KOPT-K1 (cell line): ENCODE measurements around the gene GLI2.

Experiments used
- H3K27ac ChIP-seq: fragments of 200-600 bp; sonication (generic); 2 replicates; pipeline ENCODE4 v1.5.1; 2016; ENCODE audit warnings: antibody characterized with exemption, mild to moderate bottlenecking, low read depth, low read length; ENCODE audit not compliant: poor library complexity, severe bottlenecking
- H3K36me3 ChIP-seq: fragments of 200-600 bp; sonication (generic); 2 replicates; pipeline ENCODE4 v1.5.1; 2017; ENCODE audit warnings: antibody characterized with exemption, mild to moderate bottlenecking, low read length, moderate library complexity; ENCODE audit not compliant: insufficient read depth
- H3K9me3 ChIP-seq: fragments of 200-600 bp; sonication (generic); 2 replicates; pipeline ENCODE4 v1.5.1; 2017; ENCODE audit warnings: antibody characterized with exemption, low read length, mild to moderate bottlenecking; ENCODE audit not compliant: insufficient read depth, poor library complexity, severe bottlenecking

Gene GLI2

GRCh38 chr2:120764991-120765677, 29.5 kb downstream of the GLI2 start:
- Histone ChIP-seq H3K27ac (no peak overlapping the region), H3K36me3 (no peaks in the 10 kb centered on the region), H3K9me3 (no peaks in the 10 kb centered on the region)

- H3K9me3 ChIP-seq: no peaks in the 10 kb centered on the region
- no peaks in the 10 kb centered on the region for H3K36me3 ChIP-seq
- no peak overlapping the region for H3K27ac ChIP-seq
These were observed 30.2 kb downstream of the GLI2 start for GRCh38 chr2:120765678-120766469.

- H3K27ac ChIP-seq: no peak overlapping the region
These were observed 31.0 kb downstream of the GLI2 start for GRCh38 chr2:120766470-120767351.

GRCh38 chr2:120767486-120768005, 31.9 kb downstream of the GLI2 start:
- no peak overlapping the region for H3K27ac ChIP-seq
- no peaks in the 10 kb centered on the region for H3K9me3 ChIP-seq

More at GRCh38 chr2:120766470-120767351, 31.0 kb downstream of the GLI2 start:
- Histone ChIP-seq H3K36me3 (no peaks in the 10 kb centered on the region), H3K9me3 (no peaks in the 10 kb centered on the region)

DNA sequence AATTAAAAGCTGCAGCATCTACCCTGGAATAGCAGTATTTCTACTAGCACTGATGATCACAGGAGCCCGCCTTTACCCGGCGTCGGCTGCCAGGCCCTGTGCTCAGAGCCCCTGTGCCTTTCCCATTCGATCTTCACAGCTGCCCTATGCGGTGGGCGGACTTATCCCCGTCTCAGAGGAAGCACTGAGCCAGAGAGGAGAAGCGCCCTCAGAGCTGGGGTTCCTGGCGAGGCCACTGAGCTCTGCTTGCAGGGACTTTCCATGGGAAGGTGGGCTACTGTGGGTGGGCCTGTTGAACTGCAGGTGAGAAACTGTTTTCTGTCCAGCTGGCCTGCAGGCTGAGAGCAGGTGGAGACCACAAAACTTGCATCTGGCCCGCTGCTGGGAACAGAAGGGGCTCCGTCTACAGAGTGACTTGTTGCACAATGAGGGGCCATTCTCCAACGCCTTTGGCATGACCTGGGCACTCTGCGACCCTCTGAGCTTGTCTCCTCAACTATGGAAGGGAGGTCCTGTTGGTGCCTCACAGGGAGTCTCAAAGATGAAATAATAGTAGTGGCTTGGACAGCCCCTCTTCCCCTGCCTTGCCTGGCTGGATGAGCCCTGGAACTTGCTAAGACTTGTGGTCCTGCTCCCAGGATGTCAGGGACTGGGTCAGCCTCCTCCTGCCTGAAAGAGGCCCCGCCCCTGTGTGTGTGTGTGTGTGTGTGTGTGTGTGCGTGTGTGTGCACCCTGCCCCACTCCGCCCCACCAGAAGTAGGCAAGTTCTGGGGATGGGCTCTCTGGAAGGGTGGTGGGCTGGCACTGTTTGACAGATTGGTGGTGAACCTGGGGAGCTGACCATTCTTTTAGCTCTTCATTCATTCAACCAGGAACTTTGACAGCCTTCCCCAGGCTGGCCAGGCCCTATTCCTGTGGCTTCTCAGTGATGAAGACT, 32.7 kb downstream of the GLI2 start:
- H3K27ac ChIP-seq: no peak overlapping the region
- no peaks in the 10 kb centered on the region for H3K9me3 ChIP-seq
- no peaks in the 10 kb centered on the region for H3K36me3 ChIP-seq

More at GRCh38 chr2:120767486-120768005, 31.9 kb downstream of the GLI2 start:
- no peaks in the 10 kb centered on the region for H3K36me3 ChIP-seq

GRCh38 chr2:120769076-120769786, 33.6 kb downstream of the GLI2 start:
- no peak overlapping the region for H3K27ac ChIP-seq

GRCh38 chr2:120769787-120770120, 34.1 kb downstream of the GLI2 start:
- H3K9me3 ChIP-seq: no peaks in the 10 kb centered on the region
- no peaks in the 10 kb centered on the region for H3K36me3 ChIP-seq
- H3K27ac ChIP-seq: no peak overlapping the region

More at GRCh38 chr2:120769076-120769786, 33.6 kb downstream of the GLI2 start:
- H3K36me3 ChIP-seq: no peaks in the 10 kb centered on the region
- no peaks in the 10 kb centered on the region for H3K9me3 ChIP-seq

GRCh38 chr2:120770176-120770575, 34.5 kb downstream of the GLI2 start:
- Histone ChIP-seq H3K9me3 (no peaks in the 10 kb centered on the region), H3K36me3 (no peaks in the 10 kb centered on the region), H3K27ac (no peak overlapping the region)

DNA sequence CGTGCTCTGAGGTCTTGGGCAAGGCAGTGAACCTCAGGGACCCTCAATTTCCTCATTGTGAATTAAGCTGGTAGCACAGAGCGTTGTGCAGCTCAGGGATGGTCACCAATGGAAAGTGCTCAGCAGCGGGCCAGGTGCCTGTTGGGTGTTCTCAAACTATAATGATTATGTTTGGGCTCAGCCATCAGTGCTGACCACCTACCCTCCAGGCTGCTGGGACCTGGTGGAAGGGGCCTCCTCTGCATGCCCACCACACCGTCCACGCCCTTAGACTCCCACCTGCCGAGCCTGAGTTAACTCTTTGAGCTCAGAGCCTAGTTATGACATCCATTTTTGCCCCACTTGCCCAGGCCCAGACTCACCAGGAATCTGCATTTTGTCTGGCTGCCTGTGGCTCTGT, 35.0 kb downstream of the GLI2 start:
- Histone ChIP-seq H3K9me3 (no peaks in the 10 kb centered on the region), H3K27ac (no peak overlapping the region), H3K36me3 (no peaks in the 10 kb centered on the region)

GRCh38 chr2:120771111-120771780, 35.6 kb downstream of the GLI2 start:
- no peak overlapping the region for H3K27ac ChIP-seq
- no peaks in the 10 kb centered on the region for H3K36me3 ChIP-seq
- H3K9me3 ChIP-seq: no peaks in the 10 kb centered on the region

DNA sequence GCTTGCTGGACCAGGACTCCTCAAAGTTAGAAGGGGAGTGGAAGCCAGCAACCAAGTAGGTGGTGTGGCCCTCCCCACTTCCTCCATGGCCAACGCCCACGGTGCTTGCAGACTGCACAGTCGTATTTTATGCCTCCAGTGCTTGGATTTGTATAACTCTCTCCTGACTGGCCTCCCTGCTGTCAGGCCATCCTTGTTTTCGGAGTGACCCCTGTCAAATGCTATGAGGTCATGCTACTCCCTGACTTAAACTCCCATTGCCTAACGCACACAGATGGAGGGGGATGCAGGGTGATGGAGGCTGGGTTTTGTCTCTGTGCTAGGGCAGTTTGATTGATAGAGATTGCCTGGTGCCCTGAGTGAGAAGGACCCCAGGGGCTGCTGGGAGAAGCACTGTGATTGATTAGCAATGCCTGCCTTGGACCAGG, 36.1 kb downstream of the GLI2 start:
- Histone ChIP-seq H3K36me3 (no peaks in the 10 kb centered on the region), H3K27ac (no peak overlapping the region), H3K9me3 (no peaks in the 10 kb centered on the region)

GRCh38 chr2:120772261-120772660, 36.6 kb downstream of the GLI2 start:
- H3K9me3 ChIP-seq: no peaks in the 10 kb centered on the region
- H3K27ac ChIP-seq: no peak overlapping the region

GRCh38 chr2:120773186-120773800, 37.6 kb downstream of the GLI2 start:
- Histone ChIP-seq H3K36me3 (no peaks in the 10 kb centered on the region), H3K27ac (no peak overlapping the region), H3K9me3 (no peaks in the 10 kb centered on the region)

More at GRCh38 chr2:120772261-120772660, 36.6 kb downstream of the GLI2 start:
- no peaks in the 10 kb centered on the region for H3K36me3 ChIP-seq
